ENCODE results near the gene AFF3.

DNA sequence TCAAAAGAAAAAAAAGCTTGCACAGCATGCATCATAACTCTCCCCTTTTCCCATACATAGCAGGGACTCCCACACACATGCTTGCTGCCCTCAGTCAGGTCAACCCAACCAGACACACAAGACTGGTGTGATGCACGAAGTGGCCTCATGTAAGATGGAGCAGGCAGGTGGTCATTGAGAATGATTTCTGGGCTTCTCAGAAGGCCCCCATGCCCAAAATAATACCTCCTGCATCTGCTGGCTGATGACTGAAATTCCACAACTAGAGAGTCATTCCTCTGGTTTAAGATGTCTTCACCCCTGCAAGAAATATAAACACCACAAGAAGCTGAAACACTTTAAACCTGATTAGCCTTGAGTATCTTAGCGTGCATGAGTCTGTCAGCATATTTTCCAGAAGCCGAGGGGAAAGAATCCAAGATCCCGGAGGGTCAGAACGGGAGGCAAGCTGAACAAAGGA lies 131.1 kb downstream of the AFF3 start:
- TF ChIP-seq, protein P1, sequence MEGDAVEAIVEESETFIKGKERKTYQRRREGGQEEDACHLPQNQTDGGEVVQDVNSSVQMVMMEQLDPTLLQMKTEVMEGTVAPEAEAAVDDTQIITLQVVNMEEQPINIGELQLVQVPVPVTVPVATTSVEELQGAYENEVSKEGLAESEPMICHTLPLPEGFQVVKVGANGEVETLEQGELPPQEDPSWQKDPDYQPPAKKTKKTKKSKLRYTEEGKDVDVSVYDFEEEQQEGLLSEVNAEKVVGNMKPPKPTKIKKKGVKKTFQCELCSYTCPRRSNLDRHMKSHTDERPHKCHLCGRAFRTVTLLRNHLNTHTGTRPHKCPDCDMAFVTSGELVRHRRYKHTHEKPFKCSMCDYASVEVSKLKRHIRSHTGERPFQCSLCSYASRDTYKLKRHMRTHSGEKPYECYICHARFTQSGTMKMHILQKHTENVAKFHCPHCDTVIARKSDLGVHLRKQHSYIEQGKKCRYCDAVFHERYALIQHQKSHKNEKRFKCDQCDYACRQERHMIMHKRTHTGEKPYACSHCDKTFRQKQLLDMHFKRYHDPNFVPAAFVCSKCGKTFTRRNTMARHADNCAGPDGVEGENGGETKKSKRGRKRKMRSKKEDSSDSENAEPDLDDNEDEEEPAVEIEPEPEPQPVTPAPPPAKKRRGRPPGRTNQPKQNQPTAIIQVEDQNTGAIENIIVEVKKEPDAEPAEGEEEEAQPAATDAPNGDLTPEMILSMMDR (IDR thresholded peaks at IDR 0.05), result no peak
- no peak for TF ChIP-seq POLR2A (IDR thresholded peaks at IDR 0.05)

Data from uterus (tissue), 2 donors.